HAP-1 (cell line): Measurements from ENCODE around the gene SORBS2.
A peak's percentile ranks its signal among the peaks of the same experiment; 100 is the strongest.

Source experiments
- DNase-seq, 2 experiments: peaks; one replicate each; pipeline ENCODE4 v3.0.0-alpha.2; 2016 to 2020; ENCODE audit warnings: low spot score in 2 of 2
- H3K27me3 ChIP-seq: fragments of 250-450 bp; sonication (Bioruptor Pico); 2 replicates; pipeline ENCODE4 v1.5.1; 2020; ENCODE audit warnings: low read depth, mild to moderate bottlenecking, moderate library complexity
- H3K36me3 ChIP-seq: fragments of 250-450 bp; sonication (Bioruptor Pico); replicated peaks from 2 replicates; pipeline ENCODE4 v1.5.1; 2020; ENCODE audit warnings: mild to moderate bottlenecking
- H3K4me1 ChIP-seq: fragments of 250-450 bp; sonication (Bioruptor Pico); 2 replicates; pipeline ENCODE4 v1.5.1; 2020; ENCODE audit warnings: mild to moderate bottlenecking
- H3K4me3 ChIP-seq: fragments of 250-450 bp; sonication (Bioruptor Pico); 2 replicates; pipeline ENCODE4 v1.5.1; 2020; ENCODE audit warnings: mild to moderate bottlenecking, moderate library complexity
- H3K9me3 ChIP-seq: fragments of 250-450 bp; sonication (Bioruptor Pico); 2 replicates; pipeline ENCODE4 v1.5.1; 2020; ENCODE audit warnings: mild to moderate bottlenecking, moderate library complexity
- in situ Hi-C: fragments of 300-500 bp; cut with MboI; formaldehyde crosslinking; loops from 3 replicates; pipeline ENCODE4 v1.14.3; 2020; ENCODE audit warnings: low sequenced_read_pairs, inconsistent platforms, mixed read lengths

Gene SORBS2

GRCh38 chr4:185741795-185742194 is 70.2 kb downstream of the SORBS2 start:
- Histone ChIP-seq H3K36me3 (no peaks in the 10 kb centered on the region), H3K4me1 (peaks cover 3% of the 10 kb centered on the region; the same call in 1 of the 2 replicates), H3K9me3 (no peaks in the 10 kb centered on the region), H3K27me3 (peaks cover 5% of the 10 kb centered on the region; the same call in 1 of the 2 replicates), H3K4me3 (no peak overlapping the region)
- in situ Hi-C loops, result no loop called here
- no peak for DNase-seq

GRCh38 chr4:185740471-185740873 is 71.5 kb downstream of the SORBS2 start:
- Histone ChIP-seq H3K4me1 (peaks cover 3% of the 10 kb centered on the region; the same call in 1 of the 2 replicates), H3K36me3 (no peaks in the 10 kb centered on the region), H3K4me3 (no peak overlapping the region), H3K9me3 (no peaks in the 10 kb centered on the region), H3K27me3 (peaks cover 5% of the 10 kb centered on the region; the same call in 1 of the 2 replicates)
- DNase-seq, result no peak
- in situ Hi-C loops, result no loop called here

GRCh38 chr4:185738820-185739219 is 73.2 kb downstream of the SORBS2 start:
- DNase-seq, result peak in 1 of 2 experiments; percentile 18
- H3K27me3 ChIP-seq, result no peaks in the 10 kb centered on the region
- H3K4me3 ChIP-seq, result no peak overlapping the region
- peaks cover 3% of the 10 kb centered on the region; the same call in 1 of the 2 replicates for H3K4me1 ChIP-seq
- no peaks in the 10 kb centered on the region for H3K36me3 ChIP-seq
- H3K9me3 ChIP-seq, result no peaks in the 10 kb centered on the region
- in situ Hi-C loops, result no loop called here

GRCh38 chr4:185738038-185738552 is 73.9 kb downstream of the SORBS2 start:
- in situ Hi-C loops, result no loop called here
- no peaks in the 10 kb centered on the region for H3K36me3 ChIP-seq
- no peak for DNase-seq
- H3K4me3 ChIP-seq, result no peak overlapping the region
- no peaks in the 10 kb centered on the region for H3K27me3 ChIP-seq
- H3K4me1 ChIP-seq, result peaks cover 3% of the 10 kb centered on the region; the same call in 1 of the 2 replicates
- no peaks in the 10 kb centered on the region for H3K9me3 ChIP-seq

- Histone ChIP-seq H3K36me3 (no peaks in the 10 kb centered on the region), H3K4me1 (peaks cover 3% of the 10 kb centered on the region; the same call in 1 of the 2 replicates), H3K9me3 (no peaks in the 10 kb centered on the region), H3K27me3 (no peaks in the 10 kb centered on the region), H3K4me3 (no peak overlapping the region)
- DNase-seq, result no peak
- in situ Hi-C loops, result no loop called here
Measured at GRCh38 chr4:185737489-185738037, 74.4 kb downstream of the SORBS2 start.

GRCh38 chr4:185736882-185737281 is 75.1 kb downstream of the SORBS2 start:
- in situ Hi-C loops, result no loop called here
- H3K4me3 ChIP-seq, result no peak overlapping the region

GRCh38 chr4:185735866-185736400 is 76.1 kb downstream of the SORBS2 start:
- Histone ChIP-seq H3K4me1 (peaks cover 3% of the 10 kb centered on the region; the same call in 1 of the 2 replicates), H3K27me3 (no peaks in the 10 kb centered on the region), H3K4me3 (no peak overlapping the region), H3K36me3 (no peaks in the 10 kb centered on the region), H3K9me3 (no peaks in the 10 kb centered on the region)
- in situ Hi-C loops, result no loop called here
- DNase-seq, result no peak

More at GRCh38 chr4:185736882-185737281, 75.1 kb downstream of the SORBS2 start:
- H3K4me1 ChIP-seq, result peaks cover 3% of the 10 kb centered on the region; the same call in 1 of the 2 replicates
- DNase-seq, result no peak
- no peaks in the 10 kb centered on the region for H3K9me3 ChIP-seq
- no peaks in the 10 kb centered on the region for H3K27me3 ChIP-seq
- H3K36me3 ChIP-seq, result no peaks in the 10 kb centered on the region

GRCh38 chr4:185734930-185735329 is 77.1 kb downstream of the SORBS2 start:
- H3K36me3 ChIP-seq, result no peaks in the 10 kb centered on the region
- no peaks in the 10 kb centered on the region for H3K27me3 ChIP-seq
- in situ Hi-C loops, result no loop called here
- no peak overlapping the region for H3K4me3 ChIP-seq
- no peaks in the 10 kb centered on the region for H3K9me3 ChIP-seq
- peaks cover 3% of the 10 kb centered on the region; the same call in 1 of the 2 replicates for H3K4me1 ChIP-seq
- DNase-seq, result no peak

GRCh38 chr4:185734214-185734613 is 77.8 kb downstream of the SORBS2 start:
- DNase-seq, result no peak
- H3K4me3 ChIP-seq, result no peak overlapping the region
- H3K4me1 ChIP-seq, result peaks cover 3% of the 10 kb centered on the region; the same call in 1 of the 2 replicates
- H3K9me3 ChIP-seq, result no peaks in the 10 kb centered on the region
- in situ Hi-C loops, result no loop called here
- no peaks in the 10 kb centered on the region for H3K27me3 ChIP-seq
- H3K36me3 ChIP-seq, result no peaks in the 10 kb centered on the region

GRCh38 chr4:185730849-185731608 is 81.0 kb downstream of the SORBS2 start:
- DNase-seq, result no peak
- Histone ChIP-seq H3K36me3 (no peaks in the 10 kb centered on the region), H3K27me3 (no peaks in the 10 kb centered on the region), H3K4me1 (no peaks in the 10 kb centered on the region), H3K4me3 (no peak overlapping the region), H3K9me3 (no peaks in the 10 kb centered on the region)
- in situ Hi-C loops, result no loop called here

- no peaks in the 10 kb centered on the region for H3K9me3 ChIP-seq
- H3K4me1 ChIP-seq, result no peaks in the 10 kb centered on the region
- in situ Hi-C loops, result no loop called here
- no peaks in the 10 kb centered on the region for H3K27me3 ChIP-seq
- no peaks in the 10 kb centered on the region for H3K36me3 ChIP-seq
- H3K4me3 ChIP-seq, result no peak overlapping the region
- peak in 1 of 2 experiments; percentile 24 for DNase-seq
Measured at GRCh38 chr4:185730387-185730786, 81.6 kb downstream of the SORBS2 start.

GRCh38 chr4:185729391-185729804 is 82.6 kb downstream of the SORBS2 start:
- H3K9me3 ChIP-seq, result no peaks in the 10 kb centered on the region
- H3K36me3 ChIP-seq, result no peaks in the 10 kb centered on the region
- H3K4me3 ChIP-seq, result no peak overlapping the region
- no peaks in the 10 kb centered on the region for H3K27me3 ChIP-seq
- no peak for DNase-seq
- in situ Hi-C loops, result no loop called here
- no peaks in the 10 kb centered on the region for H3K4me1 ChIP-seq

- no peak for DNase-seq
- no peaks in the 10 kb centered on the region for H3K9me3 ChIP-seq
- no peaks in the 10 kb centered on the region for H3K27me3 ChIP-seq
- in situ Hi-C loops, result no loop called here
- H3K36me3 ChIP-seq, result no peaks in the 10 kb centered on the region
- H3K4me1 ChIP-seq, result no peaks in the 10 kb centered on the region
- no peak overlapping the region for H3K4me3 ChIP-seq
Measured at GRCh38 chr4:185728893-185729292, 83.1 kb downstream of the SORBS2 start.

- Histone ChIP-seq H3K4me1 (no peaks in the 10 kb centered on the region), H3K9me3 (no peaks in the 10 kb centered on the region), H3K27me3 (no peaks in the 10 kb centered on the region), H3K36me3 (no peaks in the 10 kb centered on the region), H3K4me3 (no peak overlapping the region)
- no peak for DNase-seq
- in situ Hi-C loops, result no loop called here
Measured at GRCh38 chr4:185726931-185727330, 85.1 kb downstream of the SORBS2 start.
